Fibroblast of villous mesenchyme (primary cell): ENCODE data around the gene ZCCHC2. TPM values are rescaled to one million over a fixed set of nuclear protein-coding genes. Genes with fewer than 3 reads are reported as not detected.

Source experiments
- DNase-seq: peaks from one replicate; pipeline ENCODE4 v3.0.0-alpha.2; 2010; ENCODE audit warnings: low read depth
- H3K4me3 ChIP-seq: 2 replicates; pipeline ENCODE4 v1.5.1; 2011; ENCODE audit warnings: low read depth, mild to moderate bottlenecking, low read length
- CTCF ChIP-seq: IDR thresholded peaks from 2 replicates; pipeline ENCODE4 v1.5.1; 2012; ENCODE audit warnings: low read depth, mild to moderate bottlenecking, low read length; ENCODE audit not compliant: insufficient read depth
- total RNA-seq: library from RNA; depleted of rRNA; stranded (reverse); fragments of >200 nt; gene quantifications from 2 replicates; pipeline ENCODE4 v1.2.3, GENCODE V29; 2012

Gene ZCCHC2
- total RNA-seq, 1 donor = 9.5 TPM

- H3K4me3 ChIP-seq = no peak overlapping the region
- TF ChIP-seq CTCF = no peak
- DNase-seq = no peak
Measured at GRCh38 chr18:62487161-62487560, 35.7 kb upstream of the ZCCHC2 start.

GRCh38 chr18:62490967-62491695, 31.7 kb upstream of the ZCCHC2 start:
- TF ChIP-seq CTCF = no peak
- DNase-seq = no peak
- no peak overlapping the region for H3K4me3 ChIP-seq

GRCh38 chr18:62493033-62493862, 29.6 kb upstream of the ZCCHC2 start:
- no peak overlapping the region for H3K4me3 ChIP-seq
- DNase-seq = no peak
- TF ChIP-seq CTCF = no peak

GRCh38 chr18:62494764-62495163, 28.1 kb upstream of the ZCCHC2 start:
- H3K4me3 ChIP-seq = no peak overlapping the region
- no peak for TF ChIP-seq CTCF
- no peak for DNase-seq

- TF ChIP-seq CTCF = no peak
- DNase-seq = no peak
- no peak overlapping the region for H3K4me3 ChIP-seq
Measured at GRCh38 chr18:62496262-62496661, 26.6 kb upstream of the ZCCHC2 start.

GRCh38 chr18:62497190-62497772, 25.5 kb upstream of the ZCCHC2 start:
- H3K4me3 ChIP-seq = no peak overlapping the region
- TF ChIP-seq CTCF = no peak
- no peak for DNase-seq
